Measurements from ENCODE around the gene RBCK1.
"Not testable (repeated sequence)": the region's sequence is repeated elsewhere in the genome, so short reads cannot be mapped to it uniquely, and the experiment has no call there.

RBCK1 gene

GRCh38 chr20:367486-367887 is 40.6 kb upstream of the RBCK1 start:
- Histone ChIP-seq H3K27me3 (ENCODE audit: control insufficient read depth in 1 of 2, insufficient read depth in 2 of 2, low read length in 2 of 2) (no peaks in the 10 kb centered on the region), H3K36me3 (ENCODE audit: control insufficient read depth in 1 of 2, insufficient read depth in 2 of 2, low read length in 2 of 2) (no peaks in the 10 kb centered on the region), H3K9me3 (ENCODE audit: control insufficient read depth in 1 of 2, low read length in 2 of 2) (no peaks in the 10 kb centered on the region), H3K4me3 (ENCODE audit: low read depth in 1 of 2, low read length in 2 of 2) (no peak overlapping the region), H3K4me1 (ENCODE audit: control insufficient read depth in 1 of 2, insufficient read depth in 2 of 2, low read length in 2 of 2) (peaks cover 1 to 3% of the 10 kb centered on the region in 2 donors), H3K27ac (ENCODE audit: low read depth, low read length) (no peak overlapping the region), H3K9ac (ENCODE audit: low read depth in 1 of 2, low read length in 2 of 2) (no peak overlapping the region)

- Histone ChIP-seq H3K4me1 (ENCODE audit: control insufficient read depth in 1 of 2, insufficient read depth in 2 of 2, low read length in 2 of 2) (peaks cover 0 to 3% of the 10 kb centered on the region in 2 donors), H3K9me3 (ENCODE audit: control insufficient read depth in 1 of 2, low read length in 2 of 2) (no peaks in the 10 kb centered on the region), H3K27ac (ENCODE audit: low read depth, low read length) (no peak overlapping the region), H3K4me3 (ENCODE audit: low read depth in 1 of 2, low read length in 2 of 2) (no peak overlapping the region), H3K27me3 (ENCODE audit: control insufficient read depth in 1 of 2, insufficient read depth in 2 of 2, low read length in 2 of 2) (no peaks in the 10 kb centered on the region), H3K9ac (ENCODE audit: low read depth in 1 of 2, low read length in 2 of 2) (no peak overlapping the region), H3K36me3 (ENCODE audit: control insufficient read depth in 1 of 2, insufficient read depth in 2 of 2, low read length in 2 of 2) (no peaks in the 10 kb centered on the region)
Observed at GRCh38 chr20:368915-369314, 39.2 kb upstream of the RBCK1 start.

DNA sequence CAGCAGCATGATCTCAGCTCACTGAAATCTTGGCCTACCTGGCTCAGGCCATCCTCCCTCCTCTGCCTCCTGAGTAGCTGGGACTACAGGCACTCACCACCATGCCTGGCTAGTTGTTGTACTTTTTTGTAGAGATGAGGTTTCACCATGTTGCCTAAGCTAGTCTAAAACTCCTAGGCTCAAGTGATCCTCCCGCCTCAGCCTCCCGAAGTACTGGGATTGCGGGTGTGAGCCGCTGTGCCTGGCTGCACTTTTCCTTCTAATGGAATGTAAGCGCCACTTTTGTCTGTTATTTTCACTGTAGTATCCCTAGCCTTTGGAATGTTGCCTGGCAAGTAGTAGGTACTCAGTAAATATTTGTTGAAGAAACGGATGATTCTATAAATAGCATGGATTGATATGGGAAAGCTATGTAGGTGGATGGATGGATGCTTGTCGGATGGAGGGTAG is 37.9 kb upstream of the RBCK1 start:
- Histone ChIP-seq H3K9ac (ENCODE audit: low read depth in 1 of 2, low read length in 2 of 2) (no peak overlapping the region), H3K27ac (ENCODE audit: low read depth, low read length) (no peak overlapping the region), H3K4me3 (ENCODE audit: low read depth in 1 of 2, low read length in 2 of 2) (no peak overlapping the region), H3K27me3 (ENCODE audit: control insufficient read depth in 1 of 2, insufficient read depth in 2 of 2, low read length in 2 of 2) (no peaks in the 10 kb centered on the region), H3K4me1 (ENCODE audit: control insufficient read depth in 1 of 2, insufficient read depth in 2 of 2, low read length in 2 of 2) (peaks cover 0 to 3% of the 10 kb centered on the region in 2 donors), H3K36me3 (ENCODE audit: control insufficient read depth in 1 of 2, insufficient read depth in 2 of 2, low read length in 2 of 2) (no peaks in the 10 kb centered on the region), H3K9me3 (ENCODE audit: control insufficient read depth in 1 of 2, low read length in 2 of 2) (no peaks in the 10 kb centered on the region)

GRCh38 chr20:370977-371754 is 36.9 kb upstream of the RBCK1 start:
- Histone ChIP-seq H3K36me3 (ENCODE audit: control insufficient read depth in 1 of 2, insufficient read depth in 2 of 2, low read length in 2 of 2) (no peaks in the 10 kb centered on the region), H3K27ac (ENCODE audit: low read depth, low read length) (no peak overlapping the region), H3K4me3 (ENCODE audit: low read depth in 1 of 2, low read length in 2 of 2) (no peak overlapping the region)

DNA sequence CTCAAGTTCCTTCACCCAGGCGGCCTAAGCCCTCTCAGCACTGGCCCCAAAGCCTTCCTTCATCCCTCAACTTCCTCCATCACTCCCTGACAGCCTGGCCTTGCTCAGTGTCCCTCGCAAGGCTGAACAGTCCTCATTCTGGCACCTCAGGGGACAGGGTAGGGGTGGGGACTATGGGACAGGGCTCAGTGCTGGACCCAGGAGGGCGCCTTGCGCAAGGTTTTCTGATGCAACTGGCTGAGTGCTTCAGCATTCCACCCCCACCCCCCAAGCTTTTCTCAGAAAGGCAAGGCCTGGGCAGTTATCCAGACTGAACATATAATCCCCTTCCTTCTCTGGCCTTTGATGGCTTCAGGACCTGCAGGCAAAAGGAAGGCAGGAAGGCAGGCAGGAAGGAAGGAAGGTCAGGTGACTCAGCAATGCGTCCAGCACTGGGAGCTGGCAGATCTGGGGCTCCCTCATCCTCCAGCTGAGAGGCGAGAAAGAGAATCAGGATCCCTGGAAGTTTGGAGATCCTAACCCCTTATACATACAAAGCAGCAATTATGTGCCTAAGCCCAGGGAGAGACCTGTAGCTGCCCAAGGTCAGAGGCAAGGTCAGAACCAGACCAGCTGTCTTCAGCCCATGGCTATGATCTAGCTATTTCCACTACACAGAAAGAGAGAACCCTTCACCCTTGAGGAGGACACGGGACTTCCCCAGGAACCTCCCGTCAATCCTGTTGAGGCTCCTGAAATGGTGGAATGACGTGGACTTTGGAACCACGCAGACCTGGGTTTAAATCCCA is 36.1 kb upstream of the RBCK1 start:
- no peaks in the 10 kb centered on the region for H3K9me3 ChIP-seq (ENCODE audit: control insufficient read depth in 1 of 2, low read length in 2 of 2)
- no peak overlapping the region for H3K4me3 ChIP-seq (ENCODE audit: low read depth in 1 of 2, low read length in 2 of 2)
- no peaks in the 10 kb centered on the region for H3K36me3 ChIP-seq (ENCODE audit: control insufficient read depth in 1 of 2, insufficient read depth in 2 of 2, low read length in 2 of 2)
- no peak overlapping the region for H3K27ac ChIP-seq (ENCODE audit: low read depth, low read length)
- peaks cover 0 to 3% of the 10 kb centered on the region in 2 donors for H3K4me1 ChIP-seq (ENCODE audit: control insufficient read depth in 1 of 2, insufficient read depth in 2 of 2, low read length in 2 of 2)
- H3K9ac ChIP-seq (ENCODE audit: low read depth in 1 of 2, low read length in 2 of 2), result no peak overlapping the region
- no peaks in the 10 kb centered on the region for H3K27me3 ChIP-seq (ENCODE audit: control insufficient read depth in 1 of 2, insufficient read depth in 2 of 2, low read length in 2 of 2)

More at GRCh38 chr20:370977-371754, 36.9 kb upstream of the RBCK1 start:
- Histone ChIP-seq H3K4me1 (ENCODE audit: control insufficient read depth in 1 of 2, insufficient read depth in 2 of 2, low read length in 2 of 2) (peaks cover 0 to 3% of the 10 kb centered on the region in 2 donors), H3K27me3 (ENCODE audit: control insufficient read depth in 1 of 2, insufficient read depth in 2 of 2, low read length in 2 of 2) (no peaks in the 10 kb centered on the region), H3K9me3 (ENCODE audit: control insufficient read depth in 1 of 2, low read length in 2 of 2) (no peaks in the 10 kb centered on the region), H3K9ac (ENCODE audit: low read depth in 1 of 2, low read length in 2 of 2) (no peak overlapping the region)

- not testable (repeated sequence) for H3K27me3 ChIP-seq (ENCODE audit: control insufficient read depth in 1 of 2, insufficient read depth in 2 of 2, low read length in 2 of 2); H3K9me3 ChIP-seq (ENCODE audit: control insufficient read depth in 1 of 2, low read length in 2 of 2); H3K4me1 ChIP-seq (ENCODE audit: control insufficient read depth in 1 of 2, insufficient read depth in 2 of 2, low read length in 2 of 2); H3K9ac ChIP-seq (ENCODE audit: low read depth in 1 of 2, low read length in 2 of 2); H3K27ac ChIP-seq (ENCODE audit: low read depth, low read length); H3K4me3 ChIP-seq (ENCODE audit: low read depth in 1 of 2, low read length in 2 of 2); H3K36me3 ChIP-seq (ENCODE audit: control insufficient read depth in 1 of 2, insufficient read depth in 2 of 2, low read length in 2 of 2)
Observed at GRCh38 chr20:372543-373082, 35.5 kb upstream of the RBCK1 start.

- no peak overlapping the region for H3K27ac ChIP-seq (ENCODE audit: low read depth, low read length)
- no peak overlapping the region for H3K9ac ChIP-seq (ENCODE audit: low read depth in 1 of 2, low read length in 2 of 2)
- H3K4me3 ChIP-seq (ENCODE audit: low read depth in 1 of 2, low read length in 2 of 2), result no peak overlapping the region
- H3K27me3 ChIP-seq (ENCODE audit: control insufficient read depth in 1 of 2, insufficient read depth in 2 of 2, low read length in 2 of 2), result no peaks in the 10 kb centered on the region
- no peaks in the 10 kb centered on the region for H3K9me3 ChIP-seq (ENCODE audit: control insufficient read depth in 1 of 2, low read length in 2 of 2)
- H3K4me1 ChIP-seq (ENCODE audit: control insufficient read depth in 1 of 2, insufficient read depth in 2 of 2, low read length in 2 of 2), result peaks cover 0 to 3% of the 10 kb centered on the region in 2 donors
- H3K36me3 ChIP-seq (ENCODE audit: control insufficient read depth in 1 of 2, insufficient read depth in 2 of 2, low read length in 2 of 2), result no peaks in the 10 kb centered on the region
Observed at GRCh38 chr20:373171-373890, 34.8 kb upstream of the RBCK1 start.

GRCh38 chr20:375265-375889 is 32.7 kb upstream of the RBCK1 start:
- Histone ChIP-seq H3K9ac (ENCODE audit: low read depth in 1 of 2, low read length in 2 of 2) (no peak overlapping the region), H3K9me3 (ENCODE audit: control insufficient read depth in 1 of 2, low read length in 2 of 2) (no peaks in the 10 kb centered on the region), H3K4me1 (ENCODE audit: control insufficient read depth in 1 of 2, insufficient read depth in 2 of 2, low read length in 2 of 2) (peaks cover 0 to 3% of the 10 kb centered on the region in 2 donors), H3K27me3 (ENCODE audit: control insufficient read depth in 1 of 2, insufficient read depth in 2 of 2, low read length in 2 of 2) (peaks cover 0 to 3% of the 10 kb centered on the region in 2 donors), H3K4me3 (ENCODE audit: low read depth in 1 of 2, low read length in 2 of 2) (no peak overlapping the region), H3K27ac (ENCODE audit: low read depth, low read length) (no peak overlapping the region), H3K36me3 (ENCODE audit: control insufficient read depth in 1 of 2, insufficient read depth in 2 of 2, low read length in 2 of 2) (no peaks in the 10 kb centered on the region)

- peaks cover 0 to 3% of the 10 kb centered on the region in 2 donors for H3K4me1 ChIP-seq (ENCODE audit: control insufficient read depth in 1 of 2, insufficient read depth in 2 of 2, low read length in 2 of 2)
- no peaks in the 10 kb centered on the region for H3K36me3 ChIP-seq (ENCODE audit: control insufficient read depth in 1 of 2, insufficient read depth in 2 of 2, low read length in 2 of 2)
- no peak overlapping the region for H3K9ac ChIP-seq (ENCODE audit: low read depth in 1 of 2, low read length in 2 of 2)
- no peak overlapping the region for H3K4me3 ChIP-seq (ENCODE audit: low read depth in 1 of 2, low read length in 2 of 2)
- peaks cover 0 to 3% of the 10 kb centered on the region in 2 donors for H3K27me3 ChIP-seq (ENCODE audit: control insufficient read depth in 1 of 2, insufficient read depth in 2 of 2, low read length in 2 of 2)
- H3K9me3 ChIP-seq (ENCODE audit: control insufficient read depth in 1 of 2, low read length in 2 of 2), result no peaks in the 10 kb centered on the region
- no peak overlapping the region for H3K27ac ChIP-seq (ENCODE audit: low read depth, low read length)
Observed at GRCh38 chr20:376089-376488, 32.0 kb upstream of the RBCK1 start.

All from duodenal mucosa (tissue), 2 donors.